GM21737 (cell line): ENCODE results near the gene GALNTL6.
"Not testable (repeated sequence)": the region's sequence is repeated elsewhere in the genome, so short reads cannot be mapped to it uniquely, and the experiment has no call there.

ENCODE experiments used
- ATAC-seq: cut with Tn5 transposase; IDR thresholded peaks from one replicate; pipeline ENCODE4 v1.9.1; 2021; ENCODE audit warnings: mild to moderate bottlenecking, moderate library complexity; ENCODE audit not compliant: unreplicated experiment

The GALNTL6 gene

GRCh38 chr4:173042139-173042538 lies 1228.9 kb downstream of the GALNTL6 start:
- ATAC-seq = not testable (repeated sequence)

- ATAC-seq = no peak
These were observed 1231.1 kb downstream of the GALNTL6 start for GRCh38 chr4:173044340-173044739.

- ATAC-seq = no peak
These were observed 1232.4 kb downstream of the GALNTL6 start for GRCh38 chr4:173045571-173045970.

GRCh38 chr4:173046144-173046543 lies 1232.9 kb downstream of the GALNTL6 start:
- ATAC-seq = no peak

GRCh38 chr4:173046818-173047217 lies 1233.6 kb downstream of the GALNTL6 start:
- no peak for ATAC-seq

- ATAC-seq = no peak
These were observed 1238.0 kb downstream of the GALNTL6 start for GRCh38 chr4:173051232-173051631.

GRCh38 chr4:173051716-173052115 lies 1238.5 kb downstream of the GALNTL6 start:
- ATAC-seq = no peak

- no peak for ATAC-seq
These were observed 1239.2 kb downstream of the GALNTL6 start for GRCh38 chr4:173052439-173052838.

- no peak for ATAC-seq
These were observed 1243.1 kb downstream of the GALNTL6 start for GRCh38 chr4:173056271-173056670.

- ATAC-seq = no peak
These were observed 1243.5 kb downstream of the GALNTL6 start for GRCh38 chr4:173056710-173057109.

GRCh38 chr4:173057442-173057841 lies 1244.2 kb downstream of the GALNTL6 start:
- no peak for ATAC-seq

GRCh38 chr4:173057901-173058300 lies 1244.7 kb downstream of the GALNTL6 start:
- ATAC-seq = no peak

GRCh38 chr4:173061160-173061559 lies 1248.0 kb downstream of the GALNTL6 start:
- no peak for ATAC-seq

- no peak for ATAC-seq
These were observed 1260.8 kb downstream of the GALNTL6 start for GRCh38 chr4:173073939-173074500.

GRCh38 chr4:173074501-173074946 lies 1261.3 kb downstream of the GALNTL6 start:
- ATAC-seq = no peak

GRCh38 chr4:173076903-173077634 lies 1263.9 kb downstream of the GALNTL6 start:
- ATAC-seq = no peak

- no peak for ATAC-seq
These were observed 1274.9 kb downstream of the GALNTL6 start for GRCh38 chr4:173088144-173088543.
